BJ (cell line): ENCODE data around the gene PPA2. TPM values are rescaled to one million over a fixed set of nuclear protein-coding genes. Genes with fewer than 3 reads are reported as not detected.

Experiments used
- CTCF ChIA-PET: fragments of 350-600 bp; formaldehyde crosslinking; extraction: SDS; loops from one replicate; lab custom pipeline; 2021; ENCODE audit warnings: antibody characterized with exemption, inconsistent platforms; lab: Yijun Ruan, JAX
- POLR2A ChIA-PET: fragments of 300-600 bp; sonication (Branson Sonifier 250); formaldehyde crosslinking; extraction: SDS; loops from one replicate; lab custom pipeline; 2021; ENCODE audit warnings: antibody characterized with exemption; lab: Charles Lee
- DNase-seq: peaks from one replicate; pipeline ENCODE4 v3.0.0-alpha.2; 2011; ENCODE audit warnings: low read depth
- H3K27me3 ChIP-seq: 2 replicates; pipeline ENCODE4 v1.6.0; 2011; ENCODE audit warnings: low read length; ENCODE audit not compliant: control insufficient read depth, insufficient read depth
- H3K36me3 ChIP-seq: 2 replicates; pipeline ENCODE4 v1.5.1; 2011; ENCODE audit warnings: low read length; ENCODE audit not compliant: control insufficient read depth, insufficient read depth
- H3K4me3 ChIP-seq: 2 replicates; pipeline ENCODE4 v1.5.1; 2011; ENCODE audit warnings: low read depth, mild to moderate bottlenecking, control low read depth, low read length
- CTCF ChIP-seq: IDR thresholded peaks from 2 replicates; pipeline ENCODE4 v1.5.1; 2011; ENCODE audit warnings: low read depth, mild to moderate bottlenecking, control low read depth, inconsistent platforms, low read length, moderate library complexity; ENCODE audit not compliant: insufficient read depth
- polyA plus RNA-seq: library from polyadenylated mRNA; depleted of rRNA; stranded (reverse); fragments of >200 nt; gene quantifications from 2 replicates; pipeline ENCODE4 v1.2.3, GENCODE V29; 2011

Gene PPA2
- polyA plus RNA-seq, 1 experiment: 51.8 TPM

GRCh38 chr4:105369988-105370387 is 103.9 kb downstream of the PPA2 start:
- POLR2A ChIA-PET: no interaction called here
- Histone ChIP-seq H3K27me3 (no peaks in the 10 kb centered on the region), H3K36me3 (no peaks in the 10 kb centered on the region), H3K4me3 (no peak overlapping the region)
- CTCF ChIA-PET: interaction anchor here (1.5 to 1.7 kb wide), 2 partner anchors 102 to 230 kb away, joined by 4 to 5 read pairs; no protein-coding TSS in a partner anchor
- no peak for TF ChIP-seq CTCF
- no peak for DNase-seq

DNA sequence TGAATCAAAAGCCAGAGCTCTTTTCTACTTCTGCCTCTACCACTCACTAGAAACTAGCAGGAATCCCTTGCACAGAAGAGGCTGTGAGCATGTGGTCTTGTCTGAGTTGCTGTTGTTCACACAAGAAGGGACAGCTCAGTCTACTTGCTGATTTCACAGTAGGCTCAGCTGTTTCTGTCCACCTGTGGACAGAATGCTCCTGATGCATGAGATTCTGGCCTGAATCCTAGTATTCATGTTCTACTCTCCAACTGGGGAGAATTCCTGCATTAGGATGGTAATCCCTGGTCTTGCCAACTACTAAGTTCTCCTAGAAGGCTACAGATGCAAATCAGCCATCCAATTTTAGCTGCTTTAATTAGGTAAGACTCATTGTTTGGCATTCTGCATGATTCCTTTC is 112.8 kb downstream of the PPA2 start:
- CTCF ChIA-PET: no interaction called here
- no peak overlapping the region for H3K4me3 ChIP-seq
- POLR2A ChIA-PET: interaction anchor here (0.6 kb wide), 1 partner anchor 327 kb away, joined by 3 read pairs; no protein-coding TSS in a partner anchor
- no peak for DNase-seq
- TF ChIP-seq CTCF: no peak
- no peaks in the 10 kb centered on the region for H3K27me3 ChIP-seq
- H3K36me3 ChIP-seq: no peaks in the 10 kb centered on the region

DNA sequence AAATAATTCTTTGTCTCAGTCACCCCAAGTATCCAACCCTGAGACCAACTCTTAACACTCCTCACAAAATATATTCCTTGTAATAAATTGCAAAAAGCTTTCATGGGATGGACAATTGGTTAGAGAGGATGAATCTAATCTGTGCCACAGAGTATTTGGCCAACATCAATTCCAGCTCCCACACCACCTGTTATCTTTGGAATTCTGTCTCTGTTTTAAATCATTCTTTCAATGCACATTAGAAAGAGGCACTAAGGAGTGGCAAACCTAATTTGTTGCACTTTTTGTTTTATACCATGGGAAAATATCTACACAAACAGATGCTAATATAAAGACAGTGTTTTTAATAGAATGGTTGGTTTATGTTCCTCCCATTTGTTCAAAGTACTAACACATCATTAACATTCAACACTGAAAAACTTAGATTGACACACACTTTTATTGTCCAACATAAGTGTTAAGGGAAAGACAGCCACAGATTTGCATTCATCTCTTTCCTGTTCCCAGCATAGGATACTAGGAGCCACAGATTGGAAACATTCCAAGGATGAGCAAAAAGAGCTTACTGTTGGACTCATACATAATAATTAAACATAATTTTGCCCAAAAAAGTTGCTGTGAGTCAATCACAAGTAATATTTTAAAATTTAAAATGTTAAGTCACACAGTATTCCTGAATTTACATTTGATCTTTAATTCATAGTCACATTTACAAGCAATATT is 116.4 kb downstream of the PPA2 start:
- ChIA-PET POLR2A (no interaction called here), CTCF (no interaction called here)
- no peak for DNase-seq
- Histone ChIP-seq H3K36me3 (no peaks in the 10 kb centered on the region), H3K4me3 (no peak overlapping the region), H3K27me3 (no peaks in the 10 kb centered on the region)
- TF ChIP-seq CTCF: no peak

GRCh38 chr4:105356194-105356593 is 117.7 kb downstream of the PPA2 start:
- ChIA-PET CTCF (no interaction called here), POLR2A (no interaction called here)
- DNase-seq: no peak
- no peaks in the 10 kb centered on the region for H3K27me3 ChIP-seq
- no peaks in the 10 kb centered on the region for H3K36me3 ChIP-seq
- TF ChIP-seq CTCF: no peak
- no peak overlapping the region for H3K4me3 ChIP-seq

- ChIA-PET POLR2A (no interaction called here), CTCF (interaction anchor here (0.8 kb wide), 1 partner anchor 288 kb away, joined by 4 read pairs; no protein-coding TSS in a partner anchor)
- Histone ChIP-seq H3K4me3 (no peak overlapping the region), H3K27me3 (no peaks in the 10 kb centered on the region), H3K36me3 (no peaks in the 10 kb centered on the region)
- TF ChIP-seq CTCF: no peak
- no peak for DNase-seq
These were observed 121.0 kb downstream of the PPA2 start for GRCh38 chr4:105352826-105353225.
